Ecto neural progenitor cell (in vitro differentiated cells): ENCODE results near the gene RPP14.

Source experiments
- DNase-seq: peaks from one replicate; pipeline ENCODE4 v3.0.0-alpha.2; 2018; ENCODE audit warnings: low spot score

The RPP14 gene

DNA sequence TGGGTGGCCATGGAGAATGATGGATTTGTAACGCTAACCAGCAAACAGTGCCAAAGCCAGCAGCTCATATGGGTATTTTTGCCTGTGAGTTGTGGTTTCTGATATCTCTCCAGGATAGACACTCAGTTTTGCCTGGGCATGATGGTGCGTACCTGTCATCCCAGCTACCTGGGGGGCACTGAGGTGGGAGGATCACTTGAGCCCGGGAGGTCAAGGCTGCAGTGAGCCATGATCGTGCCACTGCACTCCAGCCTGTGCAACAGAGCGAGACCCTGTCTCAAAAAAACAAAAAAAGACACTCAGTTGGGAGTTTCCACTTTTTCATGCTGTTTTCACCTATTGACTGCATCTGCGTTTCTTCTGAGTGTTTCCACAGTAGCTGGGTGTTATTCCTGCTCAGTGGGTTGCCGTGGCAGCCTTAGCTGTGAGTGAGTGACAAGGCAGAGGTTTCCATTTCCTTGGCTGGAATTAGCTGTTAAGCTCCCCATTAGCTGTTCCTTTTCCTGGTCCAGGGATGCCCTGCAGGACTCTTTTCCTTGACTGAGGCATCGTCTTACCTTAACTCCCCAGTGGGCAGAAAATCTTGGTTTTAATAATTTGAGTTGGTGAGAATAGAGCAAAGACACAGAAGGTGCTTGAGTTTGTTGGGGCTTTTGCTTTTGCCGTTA, 14.2 kb upstream of the RPP14 start:
- no peak for DNase-seq

GRCh38 chr3:58292866-58293265, 13.2 kb upstream of the RPP14 start:
- peak; percentile 16 for DNase-seq

GRCh38 chr3:58293516-58293915, 12.5 kb upstream of the RPP14 start:
- DNase-seq: peak; percentile 15

DNA sequence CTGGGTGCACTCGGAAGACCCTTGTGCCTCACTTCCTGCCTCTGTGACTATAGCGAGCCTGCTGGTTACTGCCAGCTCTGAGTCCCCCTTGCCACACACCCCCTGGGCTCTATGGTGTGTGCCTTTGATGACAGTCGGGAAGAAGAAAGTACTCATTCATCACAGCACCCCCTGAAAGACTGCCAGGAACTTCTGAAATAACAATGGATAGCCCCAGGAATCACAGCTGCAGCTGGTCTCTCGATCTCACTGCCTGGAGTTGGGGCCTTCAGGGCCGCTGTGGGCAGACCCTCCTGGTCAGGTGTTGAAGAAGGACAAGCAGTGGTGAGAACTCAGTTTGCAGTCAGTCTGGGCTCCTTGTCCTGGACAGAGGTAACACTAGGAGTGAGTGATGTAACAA, 9.8 kb upstream of the RPP14 start:
- DNase-seq: no peak

- peak; percentile 29 for DNase-seq
These were observed 9.2 kb upstream of the RPP14 start for GRCh38 chr3:58296843-58297242.

- no peak for DNase-seq
These were observed 7.9 kb upstream of the RPP14 start for GRCh38 chr3:58298190-58298589.

DNA sequence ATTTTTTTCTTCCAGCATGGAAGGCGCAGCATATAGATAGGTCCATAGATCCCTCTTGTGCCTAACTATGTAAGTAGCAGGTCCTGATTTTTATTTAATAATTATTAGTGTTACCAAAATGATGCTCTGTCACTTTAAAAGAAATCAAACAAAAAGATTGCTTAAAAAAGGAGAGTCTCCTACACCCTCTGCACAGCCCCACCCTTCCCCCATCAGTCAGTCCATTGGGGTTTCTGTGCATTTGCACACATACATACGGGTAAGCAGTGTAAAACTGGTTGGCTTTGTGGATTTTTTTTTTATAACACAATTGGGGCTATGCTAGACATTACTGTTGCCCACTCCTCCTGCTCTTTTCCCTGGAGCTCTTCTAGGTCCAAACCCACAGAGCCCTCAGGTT, 7.0 kb upstream of the RPP14 start:
- DNase-seq: no peak

DNA sequence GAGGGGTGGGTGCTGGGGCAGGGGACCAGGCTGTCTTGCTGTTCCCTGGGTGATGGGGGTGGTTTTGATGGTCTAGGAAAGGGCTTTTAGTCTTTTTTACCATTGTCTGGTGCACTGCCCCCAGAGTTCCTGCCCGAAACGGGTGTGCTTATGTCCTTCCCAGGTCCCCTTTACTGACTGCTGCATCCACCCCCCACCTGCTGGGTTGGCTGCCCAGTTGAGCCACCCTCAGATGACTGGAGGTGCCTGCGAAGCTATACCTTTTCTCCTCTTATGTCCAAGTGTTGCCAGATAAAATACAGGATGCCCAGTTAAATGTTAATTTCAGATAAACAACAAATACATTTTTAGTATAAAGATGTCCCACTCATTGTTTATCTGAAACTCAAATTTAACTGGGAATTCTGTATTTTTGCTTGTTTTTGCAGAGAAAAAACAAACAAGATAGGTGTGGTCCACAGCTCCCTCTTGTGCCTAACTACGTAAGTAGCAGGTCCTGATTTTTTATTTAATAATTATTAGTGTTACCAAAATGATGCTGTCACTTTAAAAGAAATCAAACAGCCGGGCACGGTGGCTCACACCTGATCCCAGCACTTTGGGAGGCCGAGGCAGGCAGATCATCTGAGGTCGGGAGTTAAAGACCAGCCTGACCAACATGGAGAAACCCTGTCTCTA, 6.1 kb upstream of the RPP14 start:
- DNase-seq: no peak

GRCh38 chr3:58307639-58308215, 1.7 kb downstream of the RPP14 start:
- DNase-seq: no peak

- DNase-seq: no peak
These were observed 2.7 kb downstream of the RPP14 start for GRCh38 chr3:58308728-58309127.

- DNase-seq: no peak
These were observed 11.8 kb downstream of the RPP14 start for GRCh38 chr3:58317811-58318210.

DNA sequence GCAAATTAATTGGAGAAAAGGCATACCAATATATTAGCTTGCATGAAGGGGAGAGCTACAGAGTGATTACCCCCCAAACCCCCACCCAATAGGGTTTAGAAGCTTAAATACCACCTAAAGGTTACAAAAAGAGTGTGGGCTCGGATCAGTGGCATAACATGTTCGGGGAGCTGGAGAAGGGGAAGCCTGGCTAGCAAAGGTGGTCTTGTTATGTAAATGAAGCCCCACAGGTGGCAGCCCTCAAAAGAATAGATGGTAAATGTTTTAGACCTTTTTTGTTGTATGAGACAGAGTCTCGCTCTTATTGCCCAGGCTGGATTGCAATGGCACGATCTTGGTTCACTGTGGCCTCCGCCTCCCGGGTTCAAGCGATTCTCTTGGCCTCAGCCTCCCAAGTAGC, 15.7 kb downstream of the RPP14 start:
- no peak for DNase-seq

GRCh38 chr3:58322793-58323192, 16.7 kb downstream of the RPP14 start:
- no peak for DNase-seq

DNA sequence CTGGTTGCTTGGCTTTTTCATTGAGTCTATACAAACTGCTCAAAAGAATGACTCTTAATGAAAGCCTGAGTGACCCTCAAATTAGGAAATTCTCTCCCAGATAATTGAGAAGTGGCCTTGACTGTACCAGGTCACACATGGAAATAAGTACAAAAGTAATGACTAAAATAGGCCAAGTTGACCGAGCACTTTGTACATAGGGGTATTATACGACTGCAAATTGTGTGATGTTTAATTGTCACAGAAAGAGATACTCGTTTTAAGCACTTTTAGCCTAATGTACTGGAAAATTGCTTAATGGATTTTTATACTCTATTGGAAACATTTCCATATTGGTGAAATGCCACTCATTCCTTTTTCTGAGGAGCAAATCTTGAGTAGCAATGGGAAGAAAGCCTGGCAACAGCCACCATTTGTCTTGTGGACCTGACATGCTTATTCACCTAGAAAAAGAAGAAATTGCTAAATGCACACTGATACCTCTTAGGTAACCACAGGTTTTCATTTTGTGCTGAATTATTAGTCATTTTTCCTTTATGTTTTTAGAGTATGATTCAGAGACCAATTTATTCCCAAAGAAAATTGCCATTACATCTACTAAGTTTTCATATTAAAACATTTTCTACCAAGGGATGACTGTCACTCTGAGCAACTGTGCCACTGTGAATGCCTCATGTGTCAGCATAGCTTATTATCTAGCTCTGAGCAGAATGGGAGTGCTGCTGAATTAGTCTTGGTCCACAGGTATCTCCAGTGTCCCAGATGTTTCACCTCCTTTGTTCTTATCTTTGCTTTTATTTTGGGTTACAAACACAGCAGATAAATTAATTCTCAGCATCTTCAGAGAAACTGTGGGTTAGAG, 17.7 kb downstream of the RPP14 start:
- no peak for DNase-seq

DNA sequence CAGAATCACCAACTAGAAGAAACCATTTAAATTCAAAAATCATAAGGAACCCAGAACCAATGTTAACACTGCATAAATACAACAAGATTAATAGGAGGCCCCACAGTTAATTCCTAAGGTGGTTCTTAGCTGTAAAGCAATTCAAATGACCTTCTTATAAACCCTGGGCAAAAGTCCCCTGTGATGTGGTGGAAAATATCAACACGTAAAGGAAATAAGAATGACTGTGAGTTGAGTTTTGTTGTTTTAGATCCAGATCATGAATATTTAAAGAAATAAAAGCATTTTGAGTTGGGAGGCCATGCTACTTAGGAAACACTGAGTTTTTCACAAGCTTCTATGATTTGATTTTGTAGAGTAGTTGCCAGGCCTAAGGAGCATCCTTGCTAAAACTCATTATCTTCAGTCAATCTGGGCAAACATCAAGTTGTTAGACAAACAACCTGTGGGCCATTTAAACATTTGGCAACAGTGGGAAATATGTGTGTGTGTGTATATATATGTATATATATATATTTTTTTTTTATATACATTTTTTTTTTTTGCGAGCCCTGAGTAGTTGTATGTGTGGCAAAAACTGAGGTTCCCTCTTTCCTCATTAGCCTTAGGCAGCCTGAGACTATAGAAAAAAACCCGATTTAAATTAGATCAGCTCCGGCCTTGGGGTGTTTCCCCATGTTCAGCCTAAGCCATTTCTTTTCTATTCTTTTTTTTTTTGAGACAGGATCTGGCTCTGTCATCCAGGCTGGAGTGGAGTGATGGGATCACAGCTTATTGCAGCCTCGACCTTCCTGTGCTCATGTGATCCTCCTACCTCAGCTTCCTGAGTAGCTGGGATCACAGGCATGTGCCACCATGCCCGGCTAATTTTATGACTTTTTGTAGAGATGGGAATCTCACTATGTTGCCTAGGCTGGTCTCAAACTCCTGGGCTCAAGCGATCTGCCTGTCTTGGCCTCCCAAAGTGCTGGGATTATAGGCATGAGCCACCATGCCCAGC, 18.6 kb downstream of the RPP14 start:
- no peak for DNase-seq

GRCh38 chr3:58325525-58325992, 19.5 kb downstream of the RPP14 start:
- no peak for DNase-seq

- no peak for DNase-seq
These were observed 20.3 kb downstream of the RPP14 start for GRCh38 chr3:58326267-58326900.

- no peak for DNase-seq
These were observed 23.3 kb downstream of the RPP14 start for GRCh38 chr3:58329150-58329921.

DNA sequence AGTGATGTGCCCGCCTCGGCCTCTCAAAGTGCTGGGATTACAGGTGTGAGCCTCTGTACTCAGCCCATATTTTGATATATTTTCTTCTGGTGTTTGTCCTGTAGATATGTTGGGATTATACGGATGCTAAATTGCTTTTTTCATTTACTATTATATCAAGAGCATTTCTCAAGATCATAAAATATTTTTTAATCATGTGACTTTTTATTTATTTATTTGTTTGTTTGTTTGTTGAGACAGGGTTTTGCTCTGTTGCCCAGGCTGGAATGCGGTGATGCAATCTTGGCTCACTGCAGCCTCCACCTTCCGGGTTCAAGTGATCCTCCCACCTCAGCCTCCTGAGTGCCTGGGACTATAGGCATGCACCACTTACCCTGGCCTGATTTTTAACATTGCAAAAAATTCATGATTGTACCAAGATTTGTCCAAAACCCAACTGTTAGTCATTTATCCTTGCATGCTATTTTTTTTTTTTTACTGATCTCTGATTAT, 23.9 kb downstream of the RPP14 start:
- no peak for DNase-seq
